Thymus (tissue), 11 donors: ENCODE data around the gene C1QC. TPM values are rescaled to one million over a fixed set of nuclear protein-coding genes. Genes with fewer than 3 reads are reported as not detected.
"Not testable (repeated sequence)": the region's sequence is repeated elsewhere in the genome, so short reads cannot be mapped to it uniquely, and the experiment has no call there.

ENCODE experiments used
- DNase-seq, 9 donors: peaks; one replicate each; pipeline ENCODE4 v3.0.0-alpha.2; 2013; ENCODE audit warnings: low spot score in 9 of 9, low read depth in 6 of 9, missing footprints in 1 of 9
- H3K27ac ChIP-seq, 2 donors: one replicate each; pipeline ENCODE4 v1.5.1; 2013; ENCODE audit warnings: control low read depth in 1 of 2, low read depth in 1 of 2, low read length in 1 of 2, mild to moderate bottlenecking in 1 of 2, moderate library complexity in 1 of 2
- H3K27me3 ChIP-seq, 2 donors: one replicate each; pipeline ENCODE4 v1.5.1; 2013; ENCODE audit warnings: low read length in 1 of 2; ENCODE audit not compliant: control insufficient read depth in 2 of 2, insufficient read depth in 1 of 2
- H3K36me3 ChIP-seq, 2 donors: one replicate each; pipeline ENCODE4 v1.5.1; 2013; ENCODE audit warnings: low read length in 1 of 2, mild to moderate bottlenecking in 1 of 2, moderate library complexity in 1 of 2; ENCODE audit not compliant: control insufficient read depth in 2 of 2, insufficient read depth in 2 of 2
- H3K4me1 ChIP-seq, 2 donors: one replicate each; pipeline ENCODE4 v1.5.1; 2013; ENCODE audit warnings: low read length in 2 of 2; ENCODE audit not compliant: control insufficient read depth in 2 of 2, insufficient read depth in 2 of 2
- H3K4me3 ChIP-seq, 2 donors: one replicate each; pipeline ENCODE4 v1.5.1; 2013; ENCODE audit warnings: low read length in 2 of 2, control low read depth in 1 of 2, mild to moderate bottlenecking in 1 of 2
- H3K9me3 ChIP-seq, 2 donors: one replicate each; pipeline ENCODE4 v1.5.1; 2013; ENCODE audit warnings: low read length in 1 of 2, mild to moderate bottlenecking in 1 of 2; ENCODE audit not compliant: control insufficient read depth in 2 of 2, insufficient read depth in 1 of 2
- WGBS: extraction: QIAGEN DNeasy Blood & Tissue Kit; methylation state at CpG from one replicate; pipeline ENCODE4 v1.1.7; 2013; 5-methylcytosine and 5-hydroxymethylcytosine counted together
- polyA plus RNA-seq: library from polyadenylated mRNA; stranded (reverse); fragments of 200-250 nt; gene quantifications from one replicate; pipeline ENCODE4 v1.2.3, GENCODE V29; 2013
- total RNA-seq: library from RNA; stranded (reverse); fragments of 120-200 nt; gene quantifications from one replicate; pipeline ENCODE4 v1.2.4, GENCODE V29; 2013
- donor health status: healthy.

C1QC gene
- total and polyA plus RNA-seq, 2 donors: 83.0 to 129 TPM

DNA sequence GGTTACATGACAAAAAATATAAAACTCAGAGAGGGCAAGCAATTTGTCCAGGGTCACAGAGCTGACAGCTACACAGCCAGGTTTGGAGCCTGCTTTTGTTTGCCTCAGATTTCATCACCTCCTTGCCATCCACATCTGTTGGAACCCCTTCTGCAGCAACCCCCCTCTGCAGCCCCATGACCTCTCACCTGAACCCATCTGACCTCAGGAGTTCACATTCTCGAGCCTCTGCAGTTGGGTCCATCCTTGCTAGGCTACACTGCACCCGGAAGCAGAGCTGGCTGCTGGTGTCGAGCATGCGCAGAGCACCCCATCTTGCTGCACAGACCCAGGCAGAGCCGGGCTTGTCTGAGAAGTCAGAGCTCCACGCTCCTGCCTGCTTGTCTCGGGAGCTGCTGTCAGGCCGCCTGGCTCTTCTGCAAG is 19.6 kb downstream of the C1QC start:
- 91% methylated on average over 8 of the region's 8 CpGs for WGBS
- Histone ChIP-seq H3K27ac (no peak overlapping the region), H3K9me3 (no peaks in the 10 kb centered on the region), H3K36me3 (no peaks in the 10 kb centered on the region), H3K27me3 (no peaks in the 10 kb centered on the region), H3K4me3 (no peak overlapping the region), H3K4me1 (no peaks in the 10 kb centered on the region)
- no peak for DNase-seq

GRCh38 chr1:22665752-22666151 is 22.3 kb downstream of the C1QC start:
- WGBS: 76% methylated on average over 7 of the region's 7 CpGs
- Histone ChIP-seq H3K27me3 (peaks cover 0 to 3% of the 10 kb centered on the region in 2 donors), H3K27ac (no peak overlapping the region)

DNA sequence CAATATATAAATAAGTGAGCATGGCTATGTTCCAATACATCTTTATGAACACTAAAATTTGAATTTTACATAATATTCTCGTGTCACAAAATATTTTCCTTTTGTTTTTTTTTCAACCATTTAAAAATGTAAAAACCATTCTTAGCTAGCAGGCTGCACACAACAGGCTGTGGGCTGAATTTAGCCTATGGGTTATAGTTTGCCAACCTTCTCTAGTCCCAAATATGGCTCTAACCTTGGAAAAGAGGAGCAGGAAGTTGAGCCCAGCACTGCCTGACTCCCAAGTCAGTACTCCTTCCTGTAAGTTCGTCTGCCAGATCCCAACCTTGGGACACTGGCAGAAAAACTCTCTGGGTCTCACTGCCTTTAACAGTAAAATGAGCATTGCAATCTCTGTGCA is 23.0 kb downstream of the C1QC start:
- no peaks in the 10 kb centered on the region for H3K36me3 ChIP-seq
- no peak overlapping the region for H3K4me3 ChIP-seq
- WGBS: 81% methylated on average over 2 of the region's 2 CpGs
- DNase-seq: no peak
- H3K27ac ChIP-seq: no peak overlapping the region
- H3K27me3 ChIP-seq: peaks cover 0 to 6% of the 10 kb centered on the region in 2 donors
- H3K9me3 ChIP-seq: no peaks in the 10 kb centered on the region
- no peaks in the 10 kb centered on the region for H3K4me1 ChIP-seq

More at GRCh38 chr1:22665752-22666151, 22.3 kb downstream of the C1QC start:
- no peak for DNase-seq
- Histone ChIP-seq H3K4me1 (no peaks in the 10 kb centered on the region), H3K9me3 (no peaks in the 10 kb centered on the region), H3K36me3 (no peaks in the 10 kb centered on the region), H3K4me3 (no peak overlapping the region)

DNA sequence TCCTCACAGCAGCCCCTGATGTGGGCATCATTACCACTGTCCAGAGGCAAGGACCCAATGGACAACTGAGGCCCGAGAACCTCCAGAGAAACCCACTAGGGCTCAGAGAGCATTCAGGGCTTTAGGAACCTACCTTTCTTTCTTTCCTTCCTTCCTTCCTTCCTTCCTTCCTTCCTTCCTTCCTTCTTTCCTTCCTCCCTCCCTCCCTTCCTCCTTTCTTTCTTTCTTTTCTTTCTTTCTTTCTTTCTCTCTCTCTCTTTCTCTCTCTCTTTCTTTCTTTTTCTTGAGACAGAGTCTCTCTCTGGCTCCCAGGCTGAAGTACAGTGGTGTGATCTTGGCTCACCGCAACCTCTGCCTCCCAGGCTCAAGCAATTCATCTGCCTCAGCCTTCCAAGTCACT is 25.4 kb downstream of the C1QC start:
- H3K36me3 ChIP-seq, H3K4me1 ChIP-seq, DNase-seq, H3K4me3 ChIP-seq, H3K27ac ChIP-seq, H3K9me3 ChIP-seq: not testable (repeated sequence)
- peaks cover 0 to 20% of the 10 kb centered on the region in 2 donors for H3K27me3 ChIP-seq
- WGBS: 88% methylated on average over 2 of the region's 2 CpGs

DNA sequence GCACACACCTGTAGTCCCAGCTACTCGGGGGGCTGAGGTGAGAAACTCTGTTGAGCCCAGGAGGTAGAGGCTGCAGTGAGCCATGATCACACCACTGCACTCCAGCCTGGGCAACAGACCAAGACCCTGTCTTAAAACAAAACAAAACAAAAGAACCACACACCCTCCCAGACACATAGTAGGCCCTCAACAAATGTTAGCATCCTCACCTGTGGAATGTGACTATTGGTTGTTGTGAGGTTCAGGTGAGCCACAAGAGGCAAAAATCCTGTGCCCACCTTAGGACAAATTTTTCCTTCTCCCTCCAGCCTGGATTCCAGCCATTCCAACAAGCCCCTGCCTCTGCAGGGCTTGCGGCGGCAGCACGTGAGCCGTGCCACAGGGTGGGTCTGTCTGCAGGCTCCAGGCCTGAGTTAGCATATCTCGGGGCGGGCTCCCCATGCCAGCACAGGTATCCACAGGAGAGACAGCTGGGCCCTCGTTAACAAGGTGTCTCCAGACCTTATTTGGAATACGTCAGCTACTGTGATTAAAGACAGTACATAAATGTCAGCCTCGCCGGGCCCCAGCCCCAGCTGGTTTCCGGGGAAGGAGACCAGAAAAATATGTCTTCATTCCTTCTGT is 27.0 kb downstream of the C1QC start:
- no peaks in the 10 kb centered on the region for H3K4me1 ChIP-seq
- H3K27ac ChIP-seq: no peak overlapping the region
- no peak overlapping the region for H3K4me3 ChIP-seq
- no peaks in the 10 kb centered on the region for H3K36me3 ChIP-seq
- no peaks in the 10 kb centered on the region for H3K9me3 ChIP-seq
- no peak for DNase-seq
- peaks cover 2 to 23% of the 10 kb centered on the region in 2 donors for H3K27me3 ChIP-seq
- WGBS: 68% methylated on average over 12 of the region's 12 CpGs

DNA sequence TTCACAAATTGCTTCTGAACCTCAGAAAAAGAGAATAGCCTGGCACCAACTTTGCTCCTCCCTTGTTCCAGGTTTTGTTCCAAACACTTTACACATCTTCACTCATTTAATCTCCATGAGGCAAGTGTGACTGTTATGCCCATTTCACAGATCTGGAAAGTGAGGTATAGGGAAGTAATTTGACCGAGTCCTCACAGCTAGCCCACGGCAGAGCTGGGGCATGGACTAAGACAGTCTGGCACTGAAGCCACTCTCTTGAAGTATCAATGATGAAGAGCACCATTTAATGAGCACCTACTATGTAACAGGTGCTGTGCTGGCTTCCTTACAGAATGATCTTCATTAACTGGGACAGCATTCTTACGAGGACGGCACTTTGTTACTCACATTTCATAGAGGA is 28.6 kb downstream of the C1QC start:
- 93% methylated on average over 4 of the region's 4 CpGs for WGBS
- H3K9me3 ChIP-seq: no peaks in the 10 kb centered on the region

DNA sequence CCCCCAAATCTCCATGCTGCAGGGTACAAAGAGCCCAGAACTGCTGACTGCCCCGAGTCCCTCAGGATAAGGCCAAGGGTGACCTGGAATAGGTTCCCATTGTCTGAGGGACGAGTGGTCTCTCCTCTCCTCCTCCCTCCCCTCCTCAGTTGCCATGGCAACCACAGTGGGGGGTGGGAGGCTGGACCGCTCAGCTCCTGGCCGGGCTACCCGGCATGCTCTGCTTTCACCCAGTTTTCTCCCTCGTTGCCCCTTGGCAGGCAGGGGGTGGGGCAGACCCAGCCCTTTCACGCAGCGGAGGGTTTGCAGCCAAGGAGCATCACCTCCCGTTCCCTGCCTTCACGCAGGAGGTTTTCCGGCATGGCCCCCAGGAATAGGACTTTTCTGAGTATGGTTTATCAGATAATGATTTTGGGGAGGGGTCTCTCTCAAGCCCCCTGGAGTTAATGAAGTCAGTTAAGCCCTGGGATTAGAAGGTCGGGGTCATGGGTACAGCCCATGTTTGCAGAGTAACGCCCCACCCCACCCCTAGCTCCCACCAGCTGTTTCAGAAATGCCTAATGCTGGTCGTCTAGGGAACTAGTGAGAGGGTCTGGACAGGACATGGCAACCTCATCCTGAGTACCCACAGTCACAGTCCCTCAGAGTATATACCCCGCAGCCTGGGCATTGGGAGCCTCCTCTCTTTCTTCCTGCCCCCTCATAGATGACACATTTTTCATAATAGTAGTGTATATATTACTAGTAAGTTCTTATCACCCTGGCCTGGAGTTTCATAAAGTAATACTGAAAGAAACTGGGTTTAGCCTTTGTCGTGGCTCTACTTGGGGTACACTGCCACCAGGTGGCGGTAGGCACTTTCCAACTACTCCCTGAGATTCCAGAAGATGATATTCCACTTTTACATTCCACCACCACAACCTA is 30.3 kb downstream of the C1QC start:
- DNase-seq: no peak
- Histone ChIP-seq H3K4me3 (no peak overlapping the region), H3K27me3 (peaks cover 2 to 23% of the 10 kb centered on the region in 2 donors), H3K27ac (no peak overlapping the region), H3K36me3 (no peaks in the 10 kb centered on the region), H3K9me3 (no peaks in the 10 kb centered on the region), H3K4me1 (no peaks in the 10 kb centered on the region)
- 16% methylated on average over 17 of the region's 17 CpGs for WGBS

More for the DNA sequence above, 28.6 kb downstream of the C1QC start:
- H3K27ac ChIP-seq: no peak overlapping the region
- H3K4me3 ChIP-seq: no peak overlapping the region
- DNase-seq: no peak
- H3K27me3 ChIP-seq: peaks cover 2 to 23% of the 10 kb centered on the region in 2 donors
- H3K36me3 ChIP-seq: no peaks in the 10 kb centered on the region
- H3K4me1 ChIP-seq: no peaks in the 10 kb centered on the region

- H3K27ac ChIP-seq: no peak overlapping the region
- no peak overlapping the region for H3K4me3 ChIP-seq
- no peak for DNase-seq
- H3K27me3 ChIP-seq: peaks cover 2 to 23% of the 10 kb centered on the region in 2 donors
- WGBS: 66% methylated on average over 1 of the region's 1 CpG
- no peaks in the 10 kb centered on the region for H3K9me3 ChIP-seq
- H3K4me1 ChIP-seq: no peaks in the 10 kb centered on the region
- H3K36me3 ChIP-seq: no peaks in the 10 kb centered on the region
These were observed 30.9 kb downstream of the C1QC start for GRCh38 chr1:22674410-22674749.

DNA sequence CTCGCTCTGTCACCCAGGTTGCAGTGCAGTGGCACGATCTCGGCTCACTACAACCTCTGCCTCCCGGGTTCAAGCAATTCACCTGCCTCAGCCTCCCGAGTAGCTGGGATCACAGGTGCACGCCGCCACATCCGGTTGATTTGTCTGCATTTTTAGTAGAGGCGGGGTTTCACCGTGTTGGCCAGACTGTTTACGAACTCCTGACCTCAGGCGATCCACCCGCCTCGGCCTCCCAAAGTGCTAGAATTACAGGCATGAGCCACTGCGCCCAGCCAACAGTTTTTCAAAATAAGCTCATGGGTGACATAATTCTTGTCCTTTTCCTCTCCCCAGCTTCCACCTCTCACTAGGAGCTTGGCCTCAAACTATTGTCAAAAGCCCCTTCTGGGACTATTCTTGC is 32.7 kb downstream of the C1QC start:
- 93% methylated on average over 15 of the region's 15 CpGs for WGBS
- H3K27me3 ChIP-seq: peaks cover 2 to 18% of the 10 kb centered on the region in 2 donors

More for the DNA sequence above, 32.7 kb downstream of the C1QC start:
- not testable (repeated sequence) for H3K4me3 ChIP-seq, H3K27ac ChIP-seq, H3K4me1 ChIP-seq, DNase-seq, H3K9me3 ChIP-seq, H3K36me3 ChIP-seq
